GM18517 (cell line): ENCODE data around the gene TMPRSS7.

Source experiments
- ATAC-seq: cut with Tn5 transposase; IDR thresholded peaks from one replicate; pipeline ENCODE4 v1.9.1; 2021; ENCODE audit warnings: mild to moderate bottlenecking, moderate library complexity; ENCODE audit not compliant: unreplicated experiment

TMPRSS7 gene

GRCh38 chr3:112034436-112034835 lies at the start of gene TMPRSS7:
Gene TMPRSS7, plus strand, starts transcription at chr3:112034736. Its CDS starts 110 bp downstream, at chr3:112034846.
- ATAC-seq = no peak

- no peak for ATAC-seq
Observed at GRCh38 chr3:111986800-111987199, 47.7 kb upstream of the TMPRSS7 start.

- peak; percentile 90 for ATAC-seq
Observed at GRCh38 chr3:111989061-111989678, 45.4 kb upstream of the TMPRSS7 start.

- no peak for ATAC-seq
Observed at GRCh38 chr3:111993038-111993437, 41.5 kb upstream of the TMPRSS7 start.

- ATAC-seq = peak; percentile 38
Observed at GRCh38 chr3:111998636-111999483, 35.7 kb upstream of the TMPRSS7 start, which contains the start of gene TAGLN3. Gene TAGLN3, plus strand, starts transcription at chr3:111998922. Its CDS starts 501 bp downstream, at chr3:111999423.

GRCh38 chr3:111999484-112000324 lies 34.8 kb upstream of the TMPRSS7 start:
- no peak for ATAC-seq

- ATAC-seq = no peak
Observed at GRCh38 chr3:112000367-112000771, 34.2 kb upstream of the TMPRSS7 start.

- no peak for ATAC-seq
Observed at GRCh38 chr3:112000966-112001365, 33.6 kb upstream of the TMPRSS7 start.

- no peak for ATAC-seq
Observed at GRCh38 chr3:112001526-112001925, 33.0 kb upstream of the TMPRSS7 start.

- no peak for ATAC-seq
Observed at GRCh38 chr3:112002096-112002971, 32.2 kb upstream of the TMPRSS7 start.

GRCh38 chr3:112003321-112004080 lies 31.0 kb upstream of the TMPRSS7 start:
- no peak for ATAC-seq

GRCh38 chr3:112004187-112004586 lies 30.3 kb upstream of the TMPRSS7 start:
- ATAC-seq = no peak

- no peak for ATAC-seq
Observed at GRCh38 chr3:112004669-112005068, 29.9 kb upstream of the TMPRSS7 start.

- ATAC-seq = no peak
Observed at GRCh38 chr3:112005091-112005672, 29.4 kb upstream of the TMPRSS7 start.

GRCh38 chr3:112007633-112008032 lies 26.9 kb upstream of the TMPRSS7 start:
- ATAC-seq = no peak

GRCh38 chr3:112009670-112010069 lies 24.9 kb upstream of the TMPRSS7 start:
- ATAC-seq = no peak

- no peak for ATAC-seq
Observed at GRCh38 chr3:112010636-112011035, 23.9 kb upstream of the TMPRSS7 start.

- ATAC-seq = no peak
Observed at GRCh38 chr3:112011376-112011940, 23.1 kb upstream of the TMPRSS7 start.
